ENCODE data around the gene WDR45.
A peak's percentile ranks its signal among the peaks of the same experiment; 100 is the strongest.

WDR45 gene

DNA sequence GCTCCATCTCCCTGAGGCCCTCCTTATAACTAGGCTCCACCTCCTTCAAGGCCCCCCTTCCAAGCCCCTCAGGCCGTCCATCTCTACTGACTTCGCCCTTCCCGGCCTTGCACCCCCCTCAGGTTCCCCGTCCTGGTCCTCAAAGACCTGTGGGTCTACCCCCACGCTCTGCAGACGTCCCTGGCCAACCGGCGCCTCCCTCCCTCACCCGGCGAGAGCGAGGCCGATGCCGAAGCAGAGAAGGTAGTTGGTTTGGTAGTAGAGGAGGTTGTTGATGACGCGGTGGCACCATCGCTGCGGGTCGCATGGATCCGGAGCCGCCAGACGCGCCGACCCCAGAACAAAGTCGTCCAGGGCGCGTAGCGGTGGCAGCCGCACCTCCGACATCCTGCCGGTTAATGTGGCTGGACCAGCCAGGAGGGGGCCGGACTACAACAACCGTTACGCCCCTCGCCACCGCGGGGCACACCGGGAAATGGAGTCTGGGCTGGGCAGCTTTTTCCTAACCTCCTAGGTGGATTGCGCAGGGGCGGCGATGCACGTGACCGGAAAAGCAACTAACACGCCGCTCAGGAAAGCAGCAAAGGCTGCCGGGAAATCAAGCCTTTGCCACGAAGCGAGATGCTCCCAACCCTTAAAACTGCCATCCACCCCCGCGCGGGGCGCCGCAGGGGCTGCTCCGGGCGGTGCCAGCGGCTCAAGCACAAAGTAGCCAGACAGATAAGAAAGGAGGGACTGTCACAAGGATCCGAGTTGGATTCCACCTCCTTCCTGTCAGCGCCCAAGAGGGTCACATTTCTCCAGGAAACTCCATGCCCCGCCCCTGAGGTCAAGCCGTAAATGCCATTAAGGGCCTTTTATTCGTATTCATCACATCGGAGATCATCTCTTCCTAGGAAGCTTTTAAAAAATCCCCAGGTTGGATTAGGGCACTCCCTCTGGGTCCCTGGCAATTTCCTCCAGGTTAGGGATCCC is 5.8 kb downstream of the WDR45 start, which contains the start of gene PRAF2:
Gene PRAF2, minus strand, starts transcription at position 402 of the 975 bp plus-strand sequence. Its CDS starts 15 bp downstream, at position 387.
- DNase-seq, result peak; percentile 93

DNA sequence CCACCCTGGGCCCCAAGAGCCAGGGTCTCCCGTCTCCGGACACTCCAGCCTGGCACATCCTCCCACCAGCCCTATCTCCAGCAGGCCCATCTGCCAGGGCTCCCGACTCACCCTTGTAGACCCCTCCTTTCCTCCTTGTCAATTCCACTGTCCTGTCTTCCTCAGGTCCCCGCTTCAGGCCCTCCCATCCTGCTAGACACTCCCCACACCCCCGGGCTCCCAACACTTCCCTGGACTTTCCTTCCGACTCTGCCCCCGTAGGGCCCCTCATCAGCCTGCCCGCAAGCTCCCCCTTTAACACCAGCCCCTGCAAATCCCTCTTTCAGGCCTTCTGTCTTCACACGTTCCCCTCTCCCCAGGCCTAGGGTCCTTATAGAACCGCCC is 7.0 kb downstream of the WDR45 start:
- DNase-seq, result no peak

DNA sequence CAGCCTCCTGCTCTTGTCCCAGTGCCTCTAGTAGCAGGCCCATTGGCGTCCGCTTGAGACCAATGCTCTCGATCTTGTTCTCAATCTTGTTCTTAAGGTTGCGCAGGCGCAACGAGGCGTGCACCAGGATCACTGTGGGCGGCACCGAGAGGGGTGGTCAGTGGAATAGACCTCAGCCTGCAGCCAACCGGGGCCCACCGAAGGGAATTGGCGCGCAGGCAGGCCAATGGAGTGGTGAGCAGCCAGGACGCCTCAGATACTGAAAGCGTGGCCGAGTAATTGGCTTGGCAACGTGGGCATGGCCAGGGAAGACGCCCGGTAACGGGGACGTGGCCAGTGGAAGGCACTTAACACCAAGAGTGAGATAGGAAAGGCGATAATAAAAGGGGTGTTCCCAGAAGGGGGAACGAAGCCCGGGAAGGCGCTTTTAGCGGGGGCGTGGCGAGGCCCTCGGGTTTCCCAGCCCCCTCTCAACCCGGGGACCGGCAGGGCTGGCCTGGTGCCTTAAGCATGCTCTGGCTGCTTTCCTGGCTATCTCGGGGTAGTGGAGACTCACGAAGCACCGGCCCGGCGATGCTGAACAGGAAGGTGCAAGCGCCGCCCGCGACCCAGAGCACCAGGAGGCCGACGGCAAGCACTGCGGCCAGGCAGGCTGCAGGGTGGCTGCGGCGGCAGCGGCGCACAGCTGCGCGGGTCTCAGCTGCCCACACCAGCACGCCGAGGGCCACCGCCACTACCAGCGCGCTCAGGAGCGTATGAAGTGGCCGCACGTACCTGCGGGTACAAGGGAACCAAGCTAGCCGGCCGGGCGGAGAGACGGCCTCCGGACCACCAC is 7.6 kb downstream of the WDR45 start:
- DNase-seq, result peak; percentile 56

DNA sequence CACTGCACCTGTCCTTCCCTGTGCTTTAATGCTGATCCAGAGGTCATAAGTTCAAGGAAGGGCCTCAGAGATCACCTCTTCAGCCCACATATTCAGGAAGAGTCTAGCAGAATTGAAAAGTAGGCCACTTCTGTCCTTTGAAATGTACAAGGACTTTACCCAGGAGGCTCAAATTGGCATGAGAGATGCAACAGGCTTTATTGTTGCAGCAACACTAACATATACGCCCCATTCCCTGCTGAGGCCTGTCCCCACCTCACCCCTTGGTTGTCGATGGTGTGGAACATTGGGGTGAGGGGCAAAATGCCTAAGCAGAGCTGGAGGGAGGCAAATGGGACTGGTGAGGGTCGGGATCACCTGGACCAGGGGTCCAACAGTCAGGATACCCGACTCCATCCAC is 8.7 kb downstream of the WDR45 start:
- no peak for DNase-seq

DNA sequence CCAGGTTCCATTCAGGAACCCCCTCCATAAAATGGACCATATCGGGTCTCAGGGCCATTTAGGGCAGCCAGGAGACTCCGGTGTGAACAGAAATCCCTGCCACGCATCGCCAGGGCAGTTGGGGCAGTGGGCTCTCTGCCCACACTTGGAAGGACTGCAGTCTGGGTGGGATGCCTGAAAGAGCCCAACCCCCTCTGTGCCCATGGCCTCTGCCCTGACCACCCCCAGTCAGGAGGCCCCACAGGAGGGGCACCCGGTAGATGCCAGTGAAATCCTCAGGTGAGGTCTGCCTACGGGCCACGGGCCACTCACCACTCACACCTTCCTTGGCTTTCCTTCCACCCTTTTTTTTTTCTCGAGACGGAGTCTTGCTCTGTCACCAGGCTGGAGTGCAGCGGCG is 10.6 kb downstream of the WDR45 start:
- no peak for DNase-seq

DNA sequence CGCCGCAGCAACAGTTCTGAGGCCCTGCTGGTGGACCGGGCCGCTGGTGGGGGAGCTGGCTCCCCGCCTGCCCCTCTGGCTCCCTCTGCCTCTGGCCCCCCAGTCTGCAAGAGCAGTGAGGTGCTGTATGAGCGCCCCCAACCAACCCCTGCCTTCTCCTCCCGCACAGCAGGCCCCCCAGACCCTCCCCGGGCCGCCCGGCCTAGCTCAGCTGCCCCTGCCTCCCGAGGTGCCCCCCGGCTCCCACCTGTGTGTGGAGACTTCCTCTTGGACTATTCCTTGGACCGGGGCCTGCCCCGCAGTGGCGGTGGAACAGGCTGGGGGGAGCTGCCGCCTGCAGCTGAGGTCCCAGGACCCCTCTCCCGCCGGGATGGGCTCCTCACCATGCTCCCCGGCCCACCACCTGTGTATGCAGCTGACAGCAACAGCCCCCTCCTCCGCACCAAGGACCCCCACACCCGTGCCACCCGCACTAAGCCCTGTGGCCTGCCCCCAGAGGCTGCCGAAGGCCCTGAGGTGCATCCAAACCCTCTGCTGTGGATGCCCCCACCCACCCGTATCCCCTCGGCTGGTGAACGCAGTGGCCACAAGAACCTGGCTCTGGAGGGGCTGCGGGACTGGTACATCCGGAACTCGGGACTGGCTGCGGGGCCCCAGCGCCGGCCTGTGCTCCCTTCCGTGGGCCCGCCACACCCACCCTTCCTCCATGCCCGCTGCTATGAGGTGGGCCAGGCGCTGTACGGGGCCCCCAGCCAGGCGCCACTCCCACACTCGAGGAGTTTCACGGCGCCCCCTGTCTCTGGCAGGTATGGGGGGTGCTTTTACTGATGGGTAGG is 12.2 kb downstream of the WDR45 start:
- no peak for DNase-seq

DNA sequence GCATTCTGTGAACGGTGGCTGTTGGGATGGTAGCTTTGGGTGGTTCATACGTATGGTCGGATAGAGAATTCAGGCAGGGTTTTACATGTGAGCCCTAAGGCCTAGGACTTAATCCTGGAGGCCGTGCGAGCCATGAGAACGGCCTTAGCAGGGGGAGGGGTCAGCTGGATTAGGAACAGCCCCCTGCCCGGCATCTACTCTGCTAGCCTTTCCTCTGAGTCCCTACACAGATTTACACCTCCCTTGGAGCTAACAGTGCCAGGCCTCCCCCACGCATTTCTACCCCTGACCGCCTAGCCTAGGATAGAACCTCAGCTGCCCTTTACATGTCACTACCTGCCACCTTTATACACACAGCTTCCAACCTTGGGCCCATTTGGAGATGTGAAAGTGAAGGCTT is 13.0 kb downstream of the WDR45 start:
- no peak for DNase-seq

DNA sequence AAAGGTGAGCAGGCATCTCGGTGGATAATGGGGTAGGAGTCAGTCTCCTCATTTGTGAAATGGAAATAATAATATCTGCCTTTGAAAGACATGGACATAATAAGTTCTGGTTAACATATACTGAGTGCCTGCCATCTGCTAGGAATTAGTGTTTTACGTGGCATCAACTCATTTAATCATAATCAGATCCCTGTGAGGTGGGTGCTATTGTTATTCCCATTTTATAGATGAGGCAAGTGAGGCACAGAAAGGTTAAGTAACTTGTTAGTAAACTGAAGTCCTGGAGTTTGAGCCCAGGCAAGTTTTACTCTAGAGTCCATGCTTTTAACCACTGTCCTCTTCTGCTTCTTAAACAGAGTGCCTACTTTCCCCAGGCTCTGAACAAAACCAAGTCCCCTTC is 13.4 kb downstream of the WDR45 start:
- no peak for DNase-seq

DNA sequence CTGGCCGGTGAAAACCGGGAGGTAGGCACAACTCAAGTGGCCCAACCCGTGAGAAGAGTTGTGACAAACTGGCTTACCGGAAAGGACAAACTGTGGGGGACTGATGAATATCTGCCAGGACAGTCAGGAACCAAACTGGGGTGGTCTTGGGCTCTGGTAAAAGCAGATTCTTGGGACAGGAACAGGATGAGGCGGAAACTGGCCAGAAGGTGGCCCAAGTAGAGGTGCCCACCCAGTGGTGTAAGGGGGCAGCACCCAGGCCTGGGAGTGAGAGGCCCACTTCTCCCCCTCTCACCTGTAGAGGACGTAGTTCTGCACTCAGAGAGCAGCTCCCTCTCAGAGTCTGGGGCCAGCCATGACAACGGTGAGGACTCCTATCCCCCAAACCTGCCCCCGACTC is 15.0 kb downstream of the WDR45 start:
- DNase-seq, result no peak

DNA sequence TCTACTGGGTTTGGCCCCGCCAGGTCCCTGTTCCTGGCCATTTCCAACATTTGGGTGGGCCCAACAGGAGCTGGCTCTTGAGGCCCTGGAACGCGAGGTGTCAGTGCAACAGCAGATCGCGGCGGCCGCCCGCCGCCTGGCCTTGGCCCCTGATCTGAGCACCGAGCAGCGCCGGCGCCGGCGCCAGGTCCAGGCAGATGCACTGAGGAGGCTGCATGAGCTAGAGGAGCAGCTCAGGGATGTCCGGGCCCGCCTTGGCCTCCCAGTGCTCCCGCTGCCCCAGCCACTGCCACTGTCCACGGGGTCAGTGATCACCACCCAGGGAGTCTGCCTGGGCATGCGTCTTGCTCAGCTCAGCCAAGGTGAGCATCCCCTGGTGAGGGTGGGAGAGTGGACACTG is 15.4 kb downstream of the WDR45 start:
- DNase-seq, result no peak

DNA sequence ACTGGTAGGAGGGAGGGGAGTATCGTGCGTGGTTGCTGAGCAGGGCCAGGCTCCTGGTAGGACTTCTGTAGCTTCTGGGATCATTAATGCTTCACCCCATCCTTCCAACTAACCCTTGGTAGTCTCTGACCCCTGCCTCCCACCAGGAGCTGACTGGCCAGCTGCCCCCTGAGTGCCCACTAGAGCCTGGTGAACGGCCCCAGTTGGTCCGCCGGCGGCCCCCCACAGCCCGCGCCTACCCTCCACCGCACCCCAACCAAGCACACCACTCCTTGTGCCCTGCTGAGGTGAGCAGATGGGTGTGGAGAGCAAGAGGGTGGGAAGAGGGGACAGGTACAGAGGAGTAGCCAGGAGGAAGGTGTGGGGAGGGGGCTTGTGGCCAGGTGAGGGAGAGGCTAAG is 16.0 kb downstream of the WDR45 start:
- no peak for DNase-seq

DNA sequence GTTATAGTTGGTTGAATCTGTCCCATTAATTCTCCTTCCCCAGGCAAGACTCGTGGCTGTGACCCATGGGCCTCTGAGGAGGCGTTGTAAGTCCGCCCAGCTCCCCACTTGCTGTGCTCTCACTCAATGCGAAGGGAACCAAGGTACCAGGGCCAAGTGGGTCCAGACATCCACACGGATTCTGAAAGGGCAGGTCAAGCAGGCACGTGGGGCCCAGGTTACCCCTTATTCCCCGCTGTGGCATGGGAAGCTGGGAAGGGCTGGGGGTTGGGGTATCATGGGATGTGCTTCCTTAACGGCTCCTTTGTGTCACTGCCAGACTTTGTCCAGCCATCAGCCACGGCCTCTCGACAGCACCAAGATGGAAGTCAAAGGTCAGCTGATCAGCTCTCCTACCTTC is 17.8 kb downstream of the WDR45 start:
- no peak for DNase-seq

DNA sequence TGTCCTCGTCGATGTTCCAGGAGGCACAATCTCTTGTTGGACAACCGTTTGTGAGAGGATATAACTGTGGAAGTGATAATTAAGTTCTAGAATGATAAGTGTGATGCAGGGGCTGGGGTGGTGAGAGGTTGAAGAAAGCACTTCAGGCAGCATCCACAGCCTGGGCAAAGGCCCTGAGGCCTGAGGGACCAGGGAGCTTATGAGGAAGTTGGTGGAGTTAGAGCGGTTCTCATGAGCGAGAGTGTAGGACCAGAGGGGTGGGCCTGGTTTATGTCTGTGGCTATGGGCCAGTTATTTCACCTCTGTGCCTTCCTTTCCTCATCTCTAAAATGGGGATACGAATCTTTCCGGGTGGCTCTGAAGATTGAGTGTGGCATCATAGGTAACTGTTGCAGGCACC is 18.2 kb downstream of the WDR45 start:
- DNase-seq, result no peak

DNA sequence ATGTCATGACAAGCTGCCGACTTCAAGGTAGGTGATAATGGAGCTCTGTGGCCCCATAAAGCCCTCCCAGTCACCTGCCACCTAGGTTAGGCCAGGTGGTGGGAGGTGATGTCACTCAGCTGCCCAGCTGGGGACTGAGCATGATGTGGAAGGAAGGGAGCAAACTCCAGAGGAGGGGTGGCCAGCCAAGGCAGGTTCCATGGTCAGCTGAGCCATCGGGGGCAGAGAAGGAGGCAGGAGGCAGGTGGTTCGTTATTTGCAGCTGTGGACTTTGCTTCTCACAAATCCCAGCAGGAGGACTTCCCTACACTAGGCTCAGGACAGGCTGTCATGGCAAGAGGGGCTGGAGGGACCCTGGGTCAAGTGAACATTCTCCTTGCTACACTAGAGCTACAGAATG is 18.8 kb downstream of the WDR45 start:
- no peak for DNase-seq

DNA sequence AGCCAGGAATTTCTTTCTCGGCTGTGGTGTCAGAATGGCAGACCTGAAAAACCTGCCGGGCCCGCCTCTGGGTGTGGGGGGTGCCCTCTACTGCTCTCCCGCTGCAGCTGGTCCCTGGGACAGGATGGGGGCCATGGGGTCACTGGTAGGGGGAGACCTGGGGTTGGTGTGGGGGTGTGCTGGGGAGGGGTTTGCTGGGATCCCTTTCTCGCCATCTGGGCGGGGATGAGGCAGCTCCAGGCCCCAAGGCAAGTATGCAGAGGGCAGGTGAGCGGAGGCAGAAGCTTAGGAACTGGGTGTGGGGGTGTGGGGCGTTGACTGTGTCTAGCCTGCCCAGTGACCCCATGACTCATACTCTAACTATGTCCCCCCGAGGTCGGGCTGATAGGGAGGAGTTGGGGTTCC is 20.0 kb downstream of the WDR45 start:
- DNase-seq, result no peak

DNA sequence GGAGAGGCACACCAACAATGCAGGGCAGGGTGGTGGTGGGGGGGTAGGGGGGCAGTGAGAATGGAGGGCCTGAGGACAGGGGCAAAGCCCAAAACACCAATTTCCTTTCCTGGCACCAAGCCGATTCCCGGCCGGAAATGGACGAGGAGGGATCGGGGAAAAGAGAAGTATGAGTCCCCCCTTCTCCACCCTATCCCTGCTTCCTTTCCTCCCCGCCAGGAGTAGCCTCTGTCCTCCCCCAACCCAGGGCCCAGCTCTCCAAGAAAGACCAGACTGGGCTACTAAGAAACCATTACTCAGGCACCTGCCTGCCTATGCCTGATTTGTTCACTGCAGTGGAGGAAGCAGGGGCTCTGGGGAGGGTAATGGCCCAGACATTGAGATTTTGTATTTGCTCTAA is 20.5 kb downstream of the WDR45 start:
- no peak for DNase-seq

DNA sequence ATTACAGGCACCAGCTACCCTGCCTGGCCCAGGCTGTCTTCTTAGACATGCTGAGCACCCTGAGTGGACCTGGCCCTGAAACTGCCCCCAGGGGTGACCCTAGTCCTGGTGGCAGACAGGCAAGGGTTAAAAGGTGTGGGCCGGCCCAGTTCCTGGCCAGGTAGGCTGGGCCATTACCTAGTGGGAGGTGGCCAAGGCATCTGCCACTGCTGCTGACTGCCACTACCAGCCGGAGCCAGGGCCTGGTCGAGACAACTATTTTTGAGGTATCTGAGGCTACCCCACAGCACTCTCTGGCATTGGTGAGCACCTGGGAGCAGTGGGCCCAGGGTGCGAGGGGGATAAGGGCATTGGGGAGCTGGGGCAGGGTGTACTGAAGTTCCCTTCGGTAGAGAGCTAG is 20.9 kb downstream of the WDR45 start, which contains the start of gene CCDC120:
Gene CCDC120, plus strand, starts transcription at position 206 of the 400 bp plus-strand sequence. CDS start 3,043 bp downstream, outside the sequence.
- DNase-seq, result no peak

DNA sequence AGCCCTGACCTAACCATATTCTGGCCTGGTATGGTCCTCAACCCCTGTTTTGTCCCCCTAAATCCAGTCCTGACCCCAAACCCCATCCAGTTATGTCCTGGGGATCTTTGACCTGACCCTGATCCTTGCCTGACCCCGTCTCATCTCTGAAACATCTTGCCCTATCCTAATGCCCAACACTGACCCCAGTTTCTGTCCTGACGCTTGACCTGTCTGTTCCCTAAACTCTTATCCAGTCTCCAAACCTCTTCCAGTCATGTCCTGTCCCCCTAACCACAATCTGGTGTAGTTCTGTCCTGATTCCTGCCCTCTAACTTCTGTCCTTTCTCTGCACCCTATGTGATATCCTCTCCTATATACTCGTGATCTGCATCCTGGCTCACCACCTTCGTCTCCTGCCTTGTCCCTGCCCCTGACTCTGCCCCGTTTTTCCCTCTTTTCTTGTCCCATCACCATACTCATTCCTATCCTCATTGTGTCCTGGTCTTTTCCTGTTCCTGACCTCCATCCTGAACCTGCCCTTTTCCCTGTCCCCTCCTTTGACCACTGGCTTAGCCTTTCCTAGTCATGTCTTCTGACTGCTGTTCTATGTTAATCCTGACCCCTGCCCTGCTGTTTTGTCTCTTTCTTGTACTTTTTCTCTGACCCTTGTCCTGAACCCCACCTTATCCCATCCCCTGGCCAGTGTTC is 25.5 kb downstream of the WDR45 start:
- no peak for DNase-seq

DNA sequence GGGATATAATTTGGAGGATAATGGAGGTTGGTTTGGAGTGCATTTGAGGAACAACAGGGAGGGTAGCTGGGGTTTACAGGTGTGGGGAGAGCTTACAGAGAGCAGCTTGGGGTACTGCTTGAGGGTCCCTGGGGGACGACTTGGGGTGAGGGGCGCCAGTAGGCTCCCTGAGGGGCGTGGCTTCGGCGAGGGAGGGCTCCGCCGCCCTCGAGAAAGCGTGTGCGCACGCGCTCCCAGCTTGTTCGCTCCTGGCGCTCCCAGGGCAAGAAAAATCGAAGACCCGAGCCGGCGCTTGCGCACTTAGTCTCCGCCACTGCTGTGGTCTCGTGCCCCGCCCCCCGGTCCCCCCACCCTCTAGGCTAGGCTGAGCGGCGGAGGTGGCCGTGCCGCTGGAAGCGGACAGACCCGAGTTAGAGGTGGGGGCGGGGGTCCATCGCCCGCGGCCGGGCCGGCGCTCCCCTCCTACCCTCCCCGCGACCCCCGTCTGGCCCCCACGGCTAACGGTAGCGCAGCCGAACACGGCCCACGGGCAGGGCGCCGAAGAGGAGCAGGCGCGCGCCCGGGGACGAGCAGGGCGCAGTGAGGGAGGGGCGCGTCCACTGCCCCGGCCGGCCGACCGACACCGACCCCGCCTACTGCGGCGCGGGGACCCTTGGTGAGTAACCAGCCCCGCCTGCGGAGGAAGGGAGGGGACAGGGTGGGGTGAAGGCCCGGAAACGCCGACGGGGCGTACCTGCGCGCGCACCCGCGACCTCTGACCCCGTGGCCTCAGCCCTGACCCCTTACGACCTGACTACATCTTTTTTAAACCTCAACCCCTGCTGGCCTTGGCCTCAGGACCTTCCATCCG is 26.2 kb downstream of the WDR45 start:
- DNase-seq, result peak; percentile 70

DNA sequence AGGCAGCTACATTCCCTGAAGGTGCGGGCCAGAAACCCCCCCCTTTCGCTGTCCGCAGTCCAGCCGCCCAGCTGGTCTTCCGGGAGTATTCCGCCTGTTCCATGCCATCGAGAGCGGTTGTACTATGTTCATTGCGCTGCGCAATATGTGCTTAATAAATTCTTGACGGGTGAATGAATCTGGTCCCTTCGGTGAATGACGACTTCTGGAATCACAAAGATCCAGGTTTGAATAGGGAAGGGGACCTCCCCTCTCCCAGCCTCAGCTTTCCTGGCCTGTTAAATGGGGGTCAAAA is 35.8 kb downstream of the WDR45 start:
- no peak for DNase-seq
